OCI-LY3 (cell line): Measurements from ENCODE around the gene AP1S1.

Experiments used
- H2AFZ ChIP-seq: fragments of 200-600, 300-600 bp; shearing (Covaris generic); 2 replicates; pipeline ENCODE4 v1.6.0; 2014; ENCODE audit warnings: antibody characterized with exemption, low read depth, low read length
- H3K27ac ChIP-seq: fragments of 200-600, 300-600 bp; sonication (generic); 2 replicates; pipeline ENCODE4 v1.5.1; 2014; ENCODE audit warnings: mild to moderate bottlenecking, low read length, moderate library complexity, mixed read lengths
- H3K27me3 ChIP-seq: fragments of 200-600, 300-600 bp; sonication (generic); 2 replicates; pipeline ENCODE4 v1.6.1; 2014; ENCODE audit warnings: low read depth, low read length, mixed read lengths
- H3K36me3 ChIP-seq: fragments of 200-600, 300-600 bp; sonication (generic); replicated peaks from 2 replicates; pipeline ENCODE3; 2014; ENCODE audit warnings: low read depth, low read length, mixed read lengths
- H3K4me1 ChIP-seq: fragments of 300-600, 200-600 bp; sonication (generic); 2 replicates; pipeline ENCODE4 v1.6.1; 2014; ENCODE audit warnings: low read length, mixed read lengths
- H3K4me2 ChIP-seq: fragments of 200-600, 300-600 bp; sonication (generic); 2 replicates; pipeline ENCODE4 v1.6.1; 2014; ENCODE audit warnings: low read length, mixed read lengths
- H3K4me3 ChIP-seq: fragments of 300-600, 200-600 bp; sonication (generic); 2 replicates; pipeline ENCODE4 v1.5.1; 2014; ENCODE audit warnings: antibody characterized with exemption, mild to moderate bottlenecking, low read length, moderate library complexity
- H3K79me2 ChIP-seq: fragments of 300-600, 200-600 bp; shearing (Covaris generic); 2 replicates; pipeline ENCODE4 v1.6.1; 2014; ENCODE audit warnings: mild to moderate bottlenecking, low read length, mixed read lengths
- H3K9ac ChIP-seq: fragments of 300-600, 200-600 bp; shearing (Covaris generic); 2 replicates; pipeline ENCODE4 v1.6.0; 2014; ENCODE audit warnings: mild to moderate bottlenecking, low read length, moderate library complexity
- H3K9me3 ChIP-seq: fragments of 200-600, 300-600 bp; shearing (Covaris generic); 2 replicates; pipeline ENCODE4 v1.6.1; 2014; ENCODE audit warnings: low read length, mixed read lengths; ENCODE audit not compliant: insufficient read depth
- H4K20me1 ChIP-seq: fragments of 200-600, 300-600 bp; sonication (generic); 2 replicates; pipeline ENCODE4 v1.6.1; 2016; ENCODE audit warnings: low read length, mixed read lengths; ENCODE audit not compliant: insufficient read depth
- CTCF ChIP-seq: fragments of 200-600, 300-600 bp; sonication (generic); IDR thresholded peaks from 2 replicates; pipeline ENCODE4 v1.5.1; 2014; ENCODE audit warnings: antibody characterized with exemption, low read length, low read depth
- EZH2phosphoT487 ChIP-seq: fragments of 200-600 bp; shearing (Covaris generic); IDR thresholded peaks from 2 replicates; pipeline ENCODE4 v1.6.1; 2018; ENCODE audit warnings: antibody characterized with exemption, mixed run types, low read depth

AP1S1 gene

GRCh38 chr7:101165075-101165957, 11.0 kb downstream of the AP1S1 start, which contains the start of gene VGF:
Gene VGF (minus strand): TSS chr7:101165569. CDS start chr7:101164843, 726 bp downstream.
- no peak for TF ChIP-seq CTCF
- Histone ChIP-seq H3K9me3 (no peaks in the 10 kb centered on the region), H3K79me2 (no peaks in the 10 kb centered on the region), H3K4me2 (no peak within 1 kb of the TSS), H3K4me3 (no peak within 1 kb of the TSS), H3K4me1 (peaks cover 27% of the 10 kb centered on the region), H3K9ac (no peak within 1 kb of the TSS), H2AFZ (no peak within 1 kb of the TSS), H3K27ac (no peak within 1 kb of the TSS), H4K20me1 (no peaks in the 10 kb centered on the region), H3K36me3 (peaks cover 10% of the 10 kb centered on the region), H3K27me3 (peaks cover 28% of the 10 kb centered on the region)

- Histone ChIP-seq H3K27ac (no peak overlapping the region), H3K9ac (no peak overlapping the region), H3K4me1 (peaks cover 28% of the 10 kb centered on the region), H3K4me2 (no peak overlapping the region), H3K79me2 (no peaks in the 10 kb centered on the region), H3K9me3 (no peaks in the 10 kb centered on the region), H3K36me3 (peaks cover 9% of the 10 kb centered on the region), H2AFZ (no peak overlapping the region), H3K4me3 (no peak overlapping the region), H4K20me1 (no peaks in the 10 kb centered on the region), H3K27me3 (peaks cover 36% of the 10 kb centered on the region)
- no peak for TF ChIP-seq CTCF
- TF ChIP-seq EZH2phosphoT487, result no peak
Measured at GRCh38 chr7:101165958-101166647, 11.8 kb downstream of the AP1S1 start.

GRCh38 chr7:101166648-101166908, 12.3 kb downstream of the AP1S1 start:
- no peak for TF ChIP-seq EZH2phosphoT487
- TF ChIP-seq CTCF, result no peak
- H3K4me2 ChIP-seq, result no peak overlapping the region
- no peak overlapping the region for H3K9ac ChIP-seq

GRCh38 chr7:101166909-101167644, 12.8 kb downstream of the AP1S1 start:
- Histone ChIP-seq H3K4me3 (no peak overlapping the region), H3K9ac (no peak overlapping the region), H3K9me3 (no peaks in the 10 kb centered on the region), H3K27me3 (peaks cover 42% of the 10 kb centered on the region), H4K20me1 (no peaks in the 10 kb centered on the region), H3K36me3 (peaks cover 1% of the 10 kb centered on the region), H3K4me2 (0 out of 2 replicates have a peak overlapping the region, but pooled peaks have one; percentile 9), H2AFZ (no peak overlapping the region), H3K79me2 (no peaks in the 10 kb centered on the region), H3K27ac (no peak overlapping the region), H3K4me1 (peaks cover 28% of the 10 kb centered on the region)
- TF ChIP-seq CTCF (no peak), EZH2phosphoT487 (no peak)

More at GRCh38 chr7:101166648-101166908, 12.3 kb downstream of the AP1S1 start:
- Histone ChIP-seq H3K27ac (no peak overlapping the region), H3K79me2 (no peaks in the 10 kb centered on the region), H3K27me3 (peaks cover 39% of the 10 kb centered on the region), H3K9me3 (no peaks in the 10 kb centered on the region), H3K36me3 (peaks cover 4% of the 10 kb centered on the region), H4K20me1 (no peaks in the 10 kb centered on the region), H3K4me1 (peaks cover 28% of the 10 kb centered on the region), H2AFZ (no peak overlapping the region), H3K4me3 (no peak overlapping the region)
